GM21717 (cell line): ENCODE data around the gene PLP2.
"Not testable (repeated sequence)": the region's sequence is repeated elsewhere in the genome, so short reads cannot be mapped to it uniquely, and the experiment has no call there.

Source experiments
- ATAC-seq: cut with Tn5 transposase; IDR thresholded peaks from one replicate; pipeline ENCODE4 v1.9.1; 2021; ENCODE audit warnings: mild to moderate bottlenecking, moderate library complexity; ENCODE audit not compliant: unreplicated experiment

The PLP2 gene

DNA sequence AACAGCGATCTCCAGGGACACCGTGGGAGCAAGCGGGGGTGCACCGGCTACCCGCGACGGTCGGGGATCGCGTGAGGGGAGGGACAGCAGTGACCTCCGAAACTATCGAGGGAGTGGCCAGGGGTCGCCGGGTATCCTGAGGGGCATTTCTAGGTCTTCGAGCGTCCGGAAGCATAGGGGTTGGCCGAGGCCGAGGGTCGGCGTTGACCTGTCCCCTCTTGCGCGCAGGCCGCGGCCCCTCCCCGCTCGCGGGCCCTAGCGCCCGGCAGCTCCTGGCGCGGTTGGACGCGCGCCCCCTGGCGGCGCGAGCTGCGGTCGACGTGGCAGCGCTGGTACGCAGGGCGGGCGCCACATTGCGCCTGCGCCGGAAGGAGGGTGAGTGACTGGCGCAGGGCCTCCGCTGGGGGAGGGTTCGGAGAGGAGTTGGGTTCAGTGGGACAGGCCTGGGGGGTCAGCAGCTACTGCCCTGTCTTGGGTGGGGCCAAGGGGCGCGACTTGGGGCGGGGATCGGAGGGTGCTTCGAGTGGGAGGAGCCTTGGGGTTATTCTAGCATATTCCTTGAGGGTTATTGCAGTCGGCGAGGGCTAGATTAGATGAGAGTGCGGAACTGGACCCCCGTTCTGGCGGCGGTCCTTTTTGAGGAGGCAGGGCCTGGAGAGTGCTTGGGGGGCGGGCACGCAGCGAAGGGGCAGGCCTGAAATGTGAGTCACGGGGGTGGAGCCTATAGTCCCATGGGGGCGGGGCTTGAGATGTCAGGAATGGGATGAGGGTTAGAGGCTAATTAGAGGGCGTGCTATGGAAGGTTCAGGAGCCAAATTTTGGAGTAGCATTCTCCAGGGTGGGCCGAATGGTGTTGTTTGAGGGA, 7.9 kb upstream of the PLP2 start:
- ATAC-seq = peak; percentile 44

DNA sequence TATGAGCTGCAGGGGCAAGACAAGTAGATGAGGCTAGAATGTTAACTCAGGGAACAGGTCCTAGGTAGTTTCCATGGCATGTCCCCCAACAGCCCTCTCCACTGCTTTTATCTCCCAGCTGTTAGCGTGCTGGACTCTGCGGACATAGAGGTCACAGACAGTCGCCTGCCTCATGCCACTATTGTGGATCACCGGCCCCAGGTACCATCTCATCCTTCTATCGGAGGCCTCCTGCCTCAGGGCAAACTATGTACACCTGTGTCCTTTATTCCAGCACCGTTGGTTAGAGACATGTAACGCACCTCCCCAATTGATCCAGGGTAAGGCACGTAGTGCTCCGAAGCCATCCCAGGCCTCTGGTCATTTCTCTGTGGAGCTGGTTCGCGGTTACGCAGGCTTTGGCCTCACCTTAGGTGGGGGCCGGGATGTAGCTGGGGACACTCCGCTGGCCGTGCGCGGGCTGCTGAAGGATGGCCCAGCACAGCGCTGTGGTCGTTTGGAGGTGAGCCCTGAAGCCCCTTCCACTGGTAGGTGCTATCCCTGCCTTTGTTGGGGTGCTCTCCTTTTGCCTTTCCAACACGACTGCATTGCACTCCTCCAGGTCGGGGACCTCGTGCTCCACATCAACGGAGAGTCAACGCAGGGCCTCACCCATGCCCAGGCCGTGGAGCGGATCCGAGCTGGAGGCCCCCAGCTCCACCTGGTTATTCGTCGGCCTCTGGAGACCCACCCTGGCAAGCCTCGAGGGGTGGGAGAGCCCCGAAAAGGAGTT, 6.9 kb upstream of the PLP2 start:
- no peak for ATAC-seq

DNA sequence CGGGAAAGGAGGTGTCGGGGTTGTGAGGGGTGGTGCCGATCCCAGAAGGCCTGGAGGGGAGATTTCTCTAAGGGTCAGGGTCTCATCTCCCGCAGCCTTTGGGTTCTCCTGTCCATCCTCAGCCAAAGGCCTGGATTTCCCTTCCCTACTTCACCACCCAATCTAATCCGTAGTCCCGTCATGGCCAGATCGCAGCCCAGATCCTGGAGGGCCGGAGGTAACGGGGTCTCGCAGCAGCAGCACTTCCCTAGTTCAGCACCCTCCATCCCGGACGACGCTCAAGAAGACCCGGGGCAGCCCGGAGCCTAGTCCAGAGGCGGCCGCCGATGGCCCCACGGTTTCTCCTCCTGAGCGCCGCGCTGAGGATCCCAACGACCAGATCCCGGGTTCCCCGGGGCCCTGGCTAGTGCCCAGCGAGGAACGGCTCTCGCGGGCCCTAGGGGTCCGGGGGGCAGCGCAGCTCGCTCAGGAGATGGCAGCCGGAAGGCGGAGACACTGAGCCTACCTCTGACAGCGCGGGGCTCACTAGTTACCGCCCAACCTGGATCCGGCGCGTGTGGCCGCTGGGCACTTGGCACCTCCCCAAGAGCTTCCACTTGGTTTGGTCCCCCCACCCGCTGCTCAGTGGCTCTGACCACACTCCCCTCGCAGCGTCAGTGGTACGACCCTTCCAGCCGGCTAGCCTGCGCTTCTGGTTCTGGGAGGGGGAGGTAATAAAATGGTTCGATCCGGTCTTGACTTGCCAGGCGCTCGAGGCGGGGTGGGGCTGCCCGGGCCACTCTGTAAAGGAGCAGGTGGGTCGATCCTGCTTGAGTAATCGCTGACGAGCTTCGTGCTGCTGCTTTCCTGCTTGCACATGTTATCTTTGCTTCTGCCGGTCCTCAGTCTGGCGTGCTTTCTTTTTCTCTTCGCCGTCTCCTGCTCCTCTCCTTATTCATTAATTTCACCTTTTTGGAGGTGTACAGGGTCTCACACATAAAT, 5.5 kb upstream of the PLP2 start:
- ATAC-seq = peak; percentile 41

DNA sequence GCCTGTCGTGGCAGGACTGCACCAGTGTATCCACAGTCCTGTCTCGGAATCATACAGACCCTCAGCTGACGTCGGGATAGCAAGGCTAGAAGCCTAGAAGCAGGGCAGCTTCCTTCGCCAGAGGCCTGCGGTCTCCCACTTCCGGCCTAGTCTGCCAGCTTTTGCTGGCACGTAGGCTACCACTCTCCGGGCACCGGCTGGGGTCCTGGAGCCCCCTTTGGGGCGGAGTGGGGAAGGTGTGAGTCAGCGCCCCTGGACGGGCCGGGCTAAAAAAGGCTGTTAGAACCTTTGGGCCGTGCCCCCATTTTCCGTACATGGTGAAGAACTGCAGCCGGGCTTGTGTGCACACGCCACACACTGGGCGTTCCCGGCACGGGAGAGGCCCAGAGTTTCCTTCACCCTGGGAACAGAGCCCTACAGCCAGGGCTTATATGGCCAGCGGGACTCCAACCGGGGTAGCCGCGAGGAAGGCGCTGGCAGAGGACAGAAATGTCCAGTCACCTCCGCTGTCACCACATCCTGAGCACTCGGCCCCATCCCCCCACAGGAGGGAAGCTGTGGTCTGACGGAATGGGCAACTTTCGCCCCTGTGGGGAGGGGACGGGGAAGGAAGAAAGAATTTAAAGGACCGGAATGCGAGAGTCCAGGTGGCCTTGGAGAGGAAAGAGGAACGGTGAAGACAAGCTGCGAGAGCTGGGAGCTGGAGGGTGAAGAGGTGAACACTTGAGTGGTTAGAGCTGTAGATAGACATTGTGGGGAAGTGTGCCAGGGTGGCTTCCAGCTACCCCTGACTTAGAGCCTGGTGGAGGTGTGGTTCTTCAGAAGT, 4.6 kb upstream of the PLP2 start:
- peak; percentile 17 for ATAC-seq

DNA sequence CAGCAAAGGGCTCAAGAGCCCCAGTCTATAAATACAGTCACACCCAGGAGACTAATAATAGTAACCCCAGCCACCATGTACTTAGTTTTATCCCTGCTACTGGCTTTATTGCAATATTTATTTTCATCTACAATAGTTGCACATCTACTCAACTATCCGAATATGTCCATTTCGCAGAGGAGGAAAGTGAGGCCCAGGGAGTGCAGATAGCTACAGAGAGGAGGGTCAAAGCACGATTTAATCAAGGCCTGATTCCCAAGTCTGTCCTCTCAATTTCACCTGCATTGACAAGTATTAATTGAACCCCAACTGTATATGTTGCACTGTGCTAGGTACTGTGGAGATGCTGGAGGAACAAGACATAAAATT, 4.0 kb upstream of the PLP2 start:
- no peak for ATAC-seq

DNA sequence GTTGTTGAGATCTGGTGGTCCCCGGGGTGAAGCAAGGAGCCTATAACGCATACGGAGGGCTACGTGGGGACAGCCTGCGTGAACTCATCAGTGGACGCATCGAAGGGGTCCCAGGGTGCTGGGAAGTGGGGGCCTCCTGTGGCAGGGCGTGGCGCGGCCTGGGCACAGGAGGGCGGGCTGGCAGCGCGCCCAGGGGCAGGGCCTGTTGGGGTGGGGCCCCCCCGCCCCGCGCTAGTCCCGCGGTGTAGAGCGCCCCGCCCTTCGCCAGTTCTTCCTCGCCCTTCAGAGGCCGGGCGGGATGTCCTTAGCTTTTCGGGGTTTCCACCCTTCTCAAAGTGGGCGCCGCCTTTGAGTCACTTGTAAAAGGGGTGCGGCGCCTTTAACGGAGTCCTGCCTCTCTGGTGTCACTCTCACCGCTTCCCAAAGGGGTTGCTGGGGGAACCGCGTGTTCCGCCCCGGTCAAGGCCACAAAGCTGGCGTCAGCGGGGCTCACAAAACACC, 632 bp downstream of the PLP2 start:
- peak; percentile 59 for ATAC-seq

DNA sequence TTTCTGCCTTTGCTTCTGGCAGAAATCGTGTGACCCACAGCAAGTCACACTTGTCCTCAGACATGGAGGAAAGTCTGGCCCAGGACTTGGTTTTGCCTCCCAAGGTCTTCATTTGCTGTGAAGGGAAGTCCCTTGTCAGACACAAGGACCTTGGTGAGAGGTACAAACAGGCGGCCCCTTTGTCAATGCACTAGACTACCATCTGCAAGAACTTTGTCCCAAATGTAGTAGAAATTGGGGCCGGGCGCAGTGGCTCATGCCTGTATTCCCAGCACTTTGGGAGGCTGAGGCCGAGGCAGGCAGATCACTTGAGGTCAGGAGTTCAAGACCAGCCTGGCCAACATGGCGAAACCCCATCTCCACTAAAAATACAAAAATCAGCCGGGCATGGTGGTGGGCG, 1.8 kb downstream of the PLP2 start:
- not testable (repeated sequence) for ATAC-seq

DNA sequence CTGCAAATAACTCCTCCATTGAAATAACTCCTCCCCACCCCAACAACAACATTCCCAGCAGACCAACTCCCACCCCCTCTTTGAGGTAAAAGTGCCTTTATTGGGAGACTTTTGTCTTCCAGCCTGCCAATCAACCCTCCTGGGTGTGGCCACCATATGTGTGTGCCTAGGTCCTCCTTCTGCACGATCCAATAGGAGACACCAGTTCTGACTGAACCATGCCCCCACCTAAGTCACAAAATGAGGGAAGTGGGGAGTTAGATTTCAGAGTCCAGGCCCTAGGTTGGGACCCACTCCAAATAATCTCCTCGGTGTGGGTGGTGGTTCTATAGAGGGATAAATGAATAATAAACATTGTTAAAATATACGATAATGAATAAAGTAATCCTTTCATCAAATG, 3.0 kb downstream of the PLP2 start:
- ATAC-seq = no peak

DNA sequence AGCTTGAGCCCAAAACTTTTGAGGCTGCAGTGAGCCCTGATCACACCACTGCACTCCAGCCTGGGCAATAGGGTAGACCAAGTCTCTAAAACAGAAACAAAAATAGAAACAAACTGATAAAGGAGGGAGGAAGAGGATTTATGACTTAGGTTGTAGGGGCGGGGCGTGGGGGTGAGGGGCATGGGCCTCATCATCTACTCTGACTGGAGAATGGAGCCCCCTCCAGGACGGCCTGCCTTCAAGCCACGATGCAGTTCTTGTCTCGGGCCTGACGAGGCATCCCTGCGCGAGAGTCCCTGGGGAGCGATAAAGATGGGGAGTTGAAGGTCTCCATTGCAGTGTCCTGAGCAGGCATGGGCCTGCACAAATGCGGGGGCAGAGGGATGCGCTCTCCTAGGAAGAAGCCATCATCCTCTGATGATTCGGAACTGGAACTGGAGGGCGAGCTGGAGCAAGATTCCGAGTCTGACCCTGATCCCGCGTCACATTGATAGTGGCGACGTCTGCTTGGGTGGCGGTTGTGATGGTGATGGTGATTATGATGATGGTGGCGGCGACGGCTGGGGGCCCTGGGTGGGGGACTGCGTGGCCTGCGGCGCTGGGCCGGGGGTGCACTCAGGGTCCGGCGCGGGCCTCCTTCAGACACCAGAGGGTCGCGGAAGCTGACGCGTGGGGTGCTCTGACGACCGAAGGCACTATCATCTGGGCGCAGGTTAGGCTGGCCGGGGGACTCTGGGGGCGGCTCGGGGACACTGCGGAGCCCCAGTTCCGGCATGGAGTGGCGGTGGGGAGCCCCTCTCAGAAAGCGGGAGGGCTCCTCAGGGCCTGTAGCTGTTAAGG, 4.0 kb downstream of the PLP2 start:
- no peak for ATAC-seq

DNA sequence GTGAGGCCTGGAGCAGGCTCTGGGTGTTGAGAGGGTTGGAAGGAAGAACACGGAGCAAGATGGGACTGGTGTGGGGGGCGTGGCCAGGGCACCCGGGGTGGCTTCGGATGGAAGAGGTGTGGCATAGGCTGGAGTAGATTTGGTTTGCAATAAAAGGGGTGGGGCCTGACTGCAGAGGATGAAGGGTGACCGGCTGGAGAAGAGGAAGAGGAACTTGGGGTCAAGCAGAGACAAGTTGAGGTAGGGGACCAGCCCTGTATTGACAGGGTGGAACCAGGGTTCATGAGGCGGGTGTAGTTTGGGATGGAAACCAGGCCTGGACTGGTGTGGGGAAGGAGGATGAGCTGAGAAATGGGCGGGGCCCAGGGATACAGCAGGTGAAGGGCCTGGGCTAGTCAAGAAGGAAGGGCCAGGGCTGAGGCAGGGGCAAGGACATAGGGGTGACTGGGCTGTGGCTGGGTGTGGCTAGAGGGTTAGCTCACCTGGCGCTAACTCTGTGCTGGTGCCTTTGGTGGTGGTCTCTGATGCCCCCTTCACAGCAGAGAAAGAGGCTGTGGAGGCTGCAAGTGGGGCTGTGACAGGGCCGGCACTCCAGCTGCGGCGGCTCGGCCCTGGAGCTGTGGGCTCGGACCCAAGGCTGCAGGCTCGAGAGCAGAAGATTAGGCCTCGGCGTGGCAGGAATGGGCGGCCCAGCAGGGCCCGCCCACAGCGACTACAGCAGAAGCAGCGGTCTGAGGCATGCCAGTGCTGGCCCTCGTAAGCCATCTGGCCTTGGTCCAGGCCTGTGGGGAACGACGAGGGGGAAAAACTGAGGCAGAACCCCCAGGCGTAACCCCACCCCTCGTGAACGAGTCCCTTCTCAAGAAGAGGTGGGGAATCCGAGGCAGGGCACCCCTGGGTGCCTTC, 5.0 kb downstream of the PLP2 start:
- no peak for ATAC-seq

DNA sequence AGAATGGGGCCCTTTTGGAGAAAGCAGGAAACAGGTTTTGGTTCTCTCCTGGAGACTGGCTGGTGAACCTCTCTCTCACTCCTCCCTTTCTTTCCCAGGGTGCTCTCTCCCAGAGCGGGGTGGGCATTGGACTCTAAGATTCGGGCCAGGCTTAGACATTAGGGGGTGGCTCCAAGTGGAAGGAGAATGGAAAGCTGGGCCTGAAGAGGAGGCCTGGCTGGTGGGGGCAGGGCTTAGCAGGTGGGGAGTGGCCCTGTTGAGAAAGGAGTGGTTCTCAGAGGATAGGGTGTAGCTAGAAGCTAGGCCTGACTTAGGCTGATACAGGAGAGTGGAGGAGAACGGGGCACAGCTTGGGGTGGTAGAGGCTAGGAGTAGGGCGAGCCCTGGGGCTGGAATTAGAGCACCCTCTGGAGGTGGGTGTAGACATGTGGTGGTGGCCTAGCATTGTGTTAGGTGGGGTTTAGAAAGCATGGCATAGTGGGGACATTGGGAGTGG, 5.7 kb downstream of the PLP2 start:
- no peak for ATAC-seq

DNA sequence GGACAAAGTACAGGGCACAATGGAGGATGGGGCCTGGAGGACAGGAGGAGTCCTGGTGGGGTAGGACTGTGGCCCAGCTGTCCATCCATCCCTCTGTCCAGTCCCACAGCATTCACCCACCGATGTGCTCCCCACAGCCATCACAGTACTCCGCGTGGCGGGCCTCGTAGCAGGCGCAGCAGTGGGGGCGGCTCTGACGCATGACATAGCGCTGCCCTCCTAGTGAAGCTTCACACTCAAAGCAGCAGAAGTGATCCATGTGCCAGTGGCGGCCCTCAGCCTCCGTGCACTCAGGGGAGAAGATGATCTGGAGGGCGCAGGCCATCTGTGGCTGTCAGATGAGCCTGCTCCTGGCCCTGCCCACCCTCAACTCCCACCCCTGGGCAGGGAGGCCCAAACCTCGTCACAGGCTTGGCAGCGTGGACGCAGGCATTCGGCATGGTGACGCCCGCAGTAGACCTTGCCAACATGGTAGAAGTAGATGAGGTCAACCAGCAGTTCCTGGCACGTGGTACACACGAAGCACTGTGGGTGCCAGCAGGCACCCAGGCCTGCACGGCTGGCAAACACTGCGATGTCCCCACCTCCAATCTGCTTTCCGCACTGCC, 6.3 kb downstream of the PLP2 start:
- no peak for ATAC-seq

DNA sequence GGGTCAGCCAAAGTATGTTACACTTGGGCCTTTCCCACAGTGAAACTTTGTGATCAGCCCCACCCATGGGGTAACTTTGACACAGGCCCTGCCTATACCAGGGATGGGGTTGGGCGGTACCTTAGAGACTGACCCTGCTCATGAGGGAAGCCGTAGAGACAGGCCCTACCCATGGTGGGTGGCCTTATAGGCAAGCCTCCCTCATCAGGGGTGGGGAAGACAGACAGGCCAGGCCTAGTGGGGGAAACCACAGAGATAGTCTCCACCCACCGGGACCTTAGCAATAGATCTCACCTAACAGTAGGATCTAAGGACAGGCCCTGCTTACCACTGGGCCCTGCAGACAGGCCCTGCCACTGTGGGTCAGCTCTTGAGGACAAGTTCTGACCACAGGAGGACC, 6.8 kb downstream of the PLP2 start:
- ATAC-seq = no peak

DNA sequence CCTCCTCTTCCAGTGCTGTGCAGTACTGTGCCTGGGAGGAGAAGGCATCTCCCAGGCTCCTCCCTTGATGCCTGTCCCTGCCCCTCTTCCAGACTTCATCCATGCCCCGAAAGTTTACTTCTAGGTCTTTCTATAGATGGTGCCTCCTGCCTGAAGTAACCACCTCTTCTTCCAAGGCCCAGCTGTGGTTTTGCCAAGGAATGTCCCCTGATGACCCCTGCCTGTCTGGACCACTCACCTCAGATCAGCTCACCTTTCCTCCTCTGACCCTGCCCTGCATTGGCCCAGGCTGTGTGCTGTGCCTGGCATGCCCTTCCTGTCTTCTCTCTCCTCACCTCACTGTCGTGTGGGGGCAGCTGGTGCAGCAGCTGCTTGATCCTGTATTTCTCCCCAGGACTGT, 7.7 kb downstream of the PLP2 start:
- ATAC-seq = no peak

DNA sequence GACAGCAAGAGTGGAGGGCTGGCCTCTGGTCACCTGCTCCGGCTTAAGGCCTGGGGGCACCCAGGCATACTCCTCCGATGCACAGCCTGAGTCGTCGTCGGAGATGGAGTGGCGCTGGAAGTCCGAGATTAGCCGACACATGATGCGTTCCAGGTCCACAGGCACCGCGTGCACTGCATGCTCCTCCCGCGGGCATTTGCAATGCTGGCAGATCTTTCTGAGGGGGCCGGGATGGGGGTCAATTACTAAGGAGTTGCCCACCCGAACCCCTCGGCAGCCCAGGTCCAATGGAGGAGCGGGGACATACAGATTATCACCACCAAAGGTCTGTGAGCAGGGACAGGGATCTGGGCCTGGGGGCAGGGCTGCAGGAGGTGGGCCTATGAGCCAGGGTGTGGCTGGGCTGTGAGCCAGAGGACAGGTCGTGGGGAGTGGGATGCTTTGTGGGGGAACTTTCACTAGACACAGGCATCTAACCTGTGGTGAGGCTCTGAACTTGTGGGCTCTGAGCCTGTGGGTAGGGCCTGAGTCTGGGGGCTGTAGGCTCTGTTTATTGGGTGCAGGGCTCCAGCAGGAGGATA, 12.1 kb downstream of the PLP2 start:
- no peak for ATAC-seq

DNA sequence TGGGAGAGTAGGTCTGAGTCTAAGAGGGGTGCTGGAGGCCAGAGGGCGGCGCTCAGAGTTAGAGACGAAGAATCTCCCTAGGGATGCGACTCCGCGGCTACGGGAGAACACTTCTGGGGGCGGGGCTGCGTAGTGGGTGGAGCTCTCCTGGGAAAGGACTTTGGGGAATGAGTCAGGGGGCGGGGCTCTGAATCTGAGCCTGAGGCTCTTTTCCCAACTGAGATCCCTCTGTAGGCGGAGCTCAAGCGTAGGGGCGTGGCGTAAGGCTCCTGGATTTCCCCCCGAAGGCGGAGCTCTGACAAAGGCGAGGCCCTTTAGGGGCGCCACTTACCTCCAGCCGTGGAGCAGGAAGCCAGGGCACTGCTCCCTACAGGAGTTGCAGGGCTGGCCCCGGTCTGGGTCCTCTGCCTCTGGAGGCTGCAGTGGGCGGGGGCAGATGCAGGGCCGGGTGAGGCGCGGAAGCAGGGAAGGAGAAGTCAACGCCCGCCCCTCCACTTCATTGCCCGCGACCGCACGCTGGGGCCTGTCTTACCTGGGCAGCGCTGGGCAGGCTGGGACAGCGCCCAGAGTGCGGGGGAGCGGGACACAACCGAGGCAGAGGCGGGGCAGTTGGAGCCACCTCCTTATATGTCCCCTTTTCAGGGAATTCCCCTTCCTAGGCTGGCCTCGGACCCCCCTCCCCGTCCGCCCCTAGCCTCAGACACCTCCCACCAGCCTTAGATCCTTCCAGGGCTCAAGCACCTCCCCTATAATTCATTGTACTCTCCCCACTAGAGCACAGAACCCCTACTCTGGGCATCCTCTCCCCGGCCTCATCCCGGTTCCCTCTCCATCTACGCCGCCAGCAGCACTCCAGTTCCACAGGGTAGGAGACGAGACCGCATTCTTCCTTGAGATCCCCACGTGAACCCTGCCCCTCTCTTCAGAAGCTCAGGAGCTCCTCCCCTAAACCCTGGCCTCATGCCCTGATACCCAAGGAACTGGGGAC, 12.9 kb downstream of the PLP2 start:
- ATAC-seq = no peak
